Measurements from ENCODE around the gene SH3GL3. TPM values are rescaled to one million over a fixed set of nuclear protein-coding genes. Genes with fewer than 3 reads are reported as not detected.
A peak's percentile ranks its signal among the peaks of the same experiment; 100 is the strongest.

Gene SH3GL3
- not detected for total RNA-seq

GRCh38 chr15:83446904-83447709 is at the start of gene SH3GL3:
Gene SH3GL3 (plus strand): TSS chr15:83447341. CDS start chr15:83447534, 193 bp downstream.
- peaks cover 6% of the 10 kb centered on the region for H3K4me1 Mint-ChIP-seq
- CTCF ChIA-PET = interaction anchor here (1.1 to 2.3 kb wide), 2 partner anchors 9 to 115 kb away, joined by 3 to 5 read pairs; no protein-coding TSS in a partner anchor
- no peak within 1 kb of the TSS for H3K27ac Mint-ChIP-seq
- DNase-seq (peak; percentile 59), ATAC-seq (peak; percentile 84)
- H3K4me3 Mint-ChIP-seq = peak within 1 kb of the TSS; percentile 33
- peaks cover 42% of the 10 kb centered on the region for H3K27me3 Mint-ChIP-seq
- no peaks in the 10 kb centered on the region for H3K36me3 Mint-ChIP-seq
- H3K9me3 Mint-ChIP-seq (ENCODE audit: low read depth) = no peaks in the 10 kb centered on the region

- ATAC-seq = no peak
- no peaks in the 10 kb centered on the region for H3K9me3 Mint-ChIP-seq (ENCODE audit: low read depth)
- CTCF ChIA-PET = no interaction called here
- H3K4me3 Mint-ChIP-seq = no peak overlapping the region
- no peak overlapping the region for H3K27ac Mint-ChIP-seq
- no peak for DNase-seq
- no peaks in the 10 kb centered on the region for H3K36me3 Mint-ChIP-seq
- no peaks in the 10 kb centered on the region for H3K4me1 Mint-ChIP-seq
- no peaks in the 10 kb centered on the region for H3K27me3 Mint-ChIP-seq
These were observed 48.5 kb upstream of the SH3GL3 start for GRCh38 chr15:83398626-83399025.

- Mint-ChIP-seq H3K9me3 (ENCODE audit: low read depth) (no peaks in the 10 kb centered on the region), H3K4me3 (no peak overlapping the region), H3K27ac (no peak overlapping the region), H3K27me3 (peaks cover 2% of the 10 kb centered on the region), H3K4me1 (no peaks in the 10 kb centered on the region), H3K36me3 (no peaks in the 10 kb centered on the region)
- CTCF ChIA-PET = no interaction called here
- no peak for DNase-seq
- no peak for ATAC-seq
These were observed 43.0 kb upstream of the SH3GL3 start for GRCh38 chr15:83404121-83404520.

- Mint-ChIP-seq H3K27me3 (no peaks in the 10 kb centered on the region), H3K36me3 (no peaks in the 10 kb centered on the region), H3K4me1 (no peaks in the 10 kb centered on the region), H3K4me3 (no peak overlapping the region), H3K27ac (no peak overlapping the region), H3K9me3 (ENCODE audit: low read depth) (no peaks in the 10 kb centered on the region)
- CTCF ChIA-PET = no interaction called here
- DNase-seq (no peak), ATAC-seq (no peak)
These were observed 36.6 kb upstream of the SH3GL3 start for GRCh38 chr15:83410532-83410931.

GRCh38 chr15:83413054-83413719 is 34.0 kb upstream of the SH3GL3 start:
- Mint-ChIP-seq H3K36me3 (no peaks in the 10 kb centered on the region), H3K9me3 (ENCODE audit: low read depth) (no peaks in the 10 kb centered on the region), H3K4me1 (no peaks in the 10 kb centered on the region), H3K27me3 (no peaks in the 10 kb centered on the region), H3K27ac (no peak overlapping the region), H3K4me3 (no peak overlapping the region)
- DNase-seq (no peak), ATAC-seq (no peak)
- CTCF ChIA-PET = interaction anchor here (1.4 kb wide), 1 partner anchor 165 kb away, joined by 4 read pairs; no protein-coding TSS in a partner anchor

GRCh38 chr15:83422081-83422480 is 25.1 kb upstream of the SH3GL3 start:
- DNase-seq (no peak), ATAC-seq (no peak)
- CTCF ChIA-PET = interaction anchor here (2.0 kb wide), 1 partner anchor 16 kb away, joined by 5 read pairs; no protein-coding TSS in a partner anchor
- H3K4me3 Mint-ChIP-seq = no peak overlapping the region
- no peaks in the 10 kb centered on the region for H3K4me1 Mint-ChIP-seq
- no peak overlapping the region for H3K27ac Mint-ChIP-seq
- H3K27me3 Mint-ChIP-seq = no peaks in the 10 kb centered on the region
- no peaks in the 10 kb centered on the region for H3K36me3 Mint-ChIP-seq
- H3K9me3 Mint-ChIP-seq (ENCODE audit: low read depth) = no peaks in the 10 kb centered on the region

GRCh38 chr15:83422541-83422940 is 24.6 kb upstream of the SH3GL3 start:
- Mint-ChIP-seq H3K4me3 (no peak overlapping the region), H3K9me3 (ENCODE audit: low read depth) (no peaks in the 10 kb centered on the region), H3K4me1 (no peaks in the 10 kb centered on the region), H3K36me3 (no peaks in the 10 kb centered on the region), H3K27me3 (no peaks in the 10 kb centered on the region), H3K27ac (no peak overlapping the region)
- CTCF ChIA-PET = interaction anchor here (2.0 kb wide), 1 partner anchor 16 kb away, joined by 5 read pairs; no protein-coding TSS in a partner anchor
- DNase-seq (no peak), ATAC-seq (no peak)

GRCh38 chr15:83424101-83424500 is 23.0 kb upstream of the SH3GL3 start:
- Mint-ChIP-seq H3K36me3 (no peaks in the 10 kb centered on the region), H3K27ac (no peak overlapping the region), H3K27me3 (no peaks in the 10 kb centered on the region), H3K9me3 (ENCODE audit: low read depth) (no peaks in the 10 kb centered on the region), H3K4me3 (no peak overlapping the region), H3K4me1 (no peaks in the 10 kb centered on the region)
- ATAC-seq (no peak), DNase-seq (no peak)
- CTCF ChIA-PET = interaction anchor here (2.0 kb wide), 1 partner anchor 14 kb away, joined by 5 read pairs; no protein-coding TSS in a partner anchor

- ATAC-seq (no peak), DNase-seq (no peak)
- Mint-ChIP-seq H3K4me3 (no peak overlapping the region), H3K27ac (no peak overlapping the region), H3K9me3 (ENCODE audit: low read depth) (no peaks in the 10 kb centered on the region), H3K36me3 (no peaks in the 10 kb centered on the region), H3K27me3 (peaks cover 5% of the 10 kb centered on the region), H3K4me1 (no peaks in the 10 kb centered on the region)
- CTCF ChIA-PET = no interaction called here
These were observed 16.7 kb upstream of the SH3GL3 start for GRCh38 chr15:83430441-83430840.

GRCh38 chr15:83431521-83431920 is 15.6 kb upstream of the SH3GL3 start:
- peaks cover 5% of the 10 kb centered on the region for H3K27me3 Mint-ChIP-seq
- H3K4me1 Mint-ChIP-seq = no peaks in the 10 kb centered on the region
- DNase-seq = no peak
- no peaks in the 10 kb centered on the region for H3K9me3 Mint-ChIP-seq (ENCODE audit: low read depth)
- H3K4me3 Mint-ChIP-seq = no peak overlapping the region
- H3K36me3 Mint-ChIP-seq = no peaks in the 10 kb centered on the region
- CTCF ChIA-PET = no interaction called here
- no peak for ATAC-seq
- no peak overlapping the region for H3K27ac Mint-ChIP-seq

GRCh38 chr15:83435202-83435601 is 11.9 kb upstream of the SH3GL3 start:
- H3K27ac Mint-ChIP-seq = no peak overlapping the region
- no peak overlapping the region for H3K4me3 Mint-ChIP-seq
- no peaks in the 10 kb centered on the region for H3K36me3 Mint-ChIP-seq
- H3K27me3 Mint-ChIP-seq = peaks cover 3% of the 10 kb centered on the region
- DNase-seq (no peak), ATAC-seq (no peak)
- no peaks in the 10 kb centered on the region for H3K9me3 Mint-ChIP-seq (ENCODE audit: low read depth)
- CTCF ChIA-PET = interaction anchor here (0.9 to 1.7 kb wide), 2 partner anchors 84 to 126 kb away, joined by 3 to 6 read pairs; no protein-coding TSS in a partner anchor
- no peaks in the 10 kb centered on the region for H3K4me1 Mint-ChIP-seq

GRCh38 chr15:83435782-83436181 is 11.4 kb upstream of the SH3GL3 start:
- no peaks in the 10 kb centered on the region for H3K9me3 Mint-ChIP-seq (ENCODE audit: low read depth)
- no peak for DNase-seq
- H3K27ac Mint-ChIP-seq = no peak overlapping the region
- no peaks in the 10 kb centered on the region for H3K36me3 Mint-ChIP-seq
- ATAC-seq = no peak
- no peak overlapping the region for H3K4me3 Mint-ChIP-seq
- peaks cover 3% of the 10 kb centered on the region for H3K27me3 Mint-ChIP-seq
- CTCF ChIA-PET = interaction anchor here (0.9 to 1.7 kb wide), 3 partner anchors 84 to 424 kb away, joined by 3 to 6 read pairs (median 3); partner anchors contain the start of gene C15orf40
- H3K4me1 Mint-ChIP-seq = no peaks in the 10 kb centered on the region

- H3K36me3 Mint-ChIP-seq = no peaks in the 10 kb centered on the region
- no peak overlapping the region for H3K27ac Mint-ChIP-seq
- no peaks in the 10 kb centered on the region for H3K9me3 Mint-ChIP-seq (ENCODE audit: low read depth)
- H3K27me3 Mint-ChIP-seq = peaks cover 3% of the 10 kb centered on the region
- no peaks in the 10 kb centered on the region for H3K4me1 Mint-ChIP-seq
- DNase-seq (no peak), ATAC-seq (peak; percentile 36)
- CTCF ChIA-PET = interaction anchor here (1.0 to 2.7 kb wide), 3 partner anchors 124 to 425 kb away, joined by 3 to 9 read pairs (median 6); partner anchors contain the start of gene C15orf40
- H3K4me3 Mint-ChIP-seq = no peak overlapping the region
These were observed 10.5 kb upstream of the SH3GL3 start for GRCh38 chr15:83436513-83437158.

Measured in activated CD8-positive, alpha-beta memory T cell treated with anti-CD3 and anti-CD28 coated beads, Interleukin-2, amount 10 ng/mL, durations not matched to agents 7 days and 5 days (primary cell).